ENCODE results near the gene UFD1. TPM values are rescaled to one million over a fixed set of nuclear protein-coding genes. Genes with fewer than 3 reads are reported as not detected.

UFD1 gene
- total RNA-seq, 1 donor from 2014 or later = 75.8 TPM

DNA sequence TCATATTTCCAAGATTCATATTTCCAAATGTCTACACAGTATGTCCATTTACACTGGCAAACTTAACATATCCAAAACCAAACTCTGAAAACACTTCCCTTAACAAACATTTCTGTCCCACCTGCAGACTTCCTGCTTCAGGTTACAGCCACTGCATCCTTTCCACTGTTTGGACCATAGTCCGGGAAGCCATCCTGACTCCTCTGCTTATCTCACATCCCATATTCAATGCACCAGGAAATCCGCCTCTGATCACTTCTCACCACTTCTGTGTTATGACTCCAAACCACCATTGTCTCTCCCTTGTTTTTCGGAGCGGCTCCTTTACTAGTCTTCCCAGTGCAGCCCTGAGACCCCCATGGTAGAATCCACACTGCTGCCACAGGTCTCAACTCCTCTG is 77.5 kb downstream of the UFD1 start:
- Mint-ChIP-seq H3K27me3 (ENCODE audit: low read depth) (no peaks in the 10 kb centered on the region), H3K4me1 (ENCODE audit: low read depth) (no peaks in the 10 kb centered on the region), H3K36me3 (ENCODE audit: low read depth) (peaks cover 32% of the 10 kb centered on the region), H3K27ac (ENCODE audit: unreplicated experiment) (no peak overlapping the region), H3K9me3 (ENCODE audit: low read depth) (no peaks in the 10 kb centered on the region), H3K4me3 (ENCODE audit: unreplicated experiment) (no peak overlapping the region)
- TF ChIP-seq, protein P1, sequence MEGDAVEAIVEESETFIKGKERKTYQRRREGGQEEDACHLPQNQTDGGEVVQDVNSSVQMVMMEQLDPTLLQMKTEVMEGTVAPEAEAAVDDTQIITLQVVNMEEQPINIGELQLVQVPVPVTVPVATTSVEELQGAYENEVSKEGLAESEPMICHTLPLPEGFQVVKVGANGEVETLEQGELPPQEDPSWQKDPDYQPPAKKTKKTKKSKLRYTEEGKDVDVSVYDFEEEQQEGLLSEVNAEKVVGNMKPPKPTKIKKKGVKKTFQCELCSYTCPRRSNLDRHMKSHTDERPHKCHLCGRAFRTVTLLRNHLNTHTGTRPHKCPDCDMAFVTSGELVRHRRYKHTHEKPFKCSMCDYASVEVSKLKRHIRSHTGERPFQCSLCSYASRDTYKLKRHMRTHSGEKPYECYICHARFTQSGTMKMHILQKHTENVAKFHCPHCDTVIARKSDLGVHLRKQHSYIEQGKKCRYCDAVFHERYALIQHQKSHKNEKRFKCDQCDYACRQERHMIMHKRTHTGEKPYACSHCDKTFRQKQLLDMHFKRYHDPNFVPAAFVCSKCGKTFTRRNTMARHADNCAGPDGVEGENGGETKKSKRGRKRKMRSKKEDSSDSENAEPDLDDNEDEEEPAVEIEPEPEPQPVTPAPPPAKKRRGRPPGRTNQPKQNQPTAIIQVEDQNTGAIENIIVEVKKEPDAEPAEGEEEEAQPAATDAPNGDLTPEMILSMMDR (IDR thresholded peaks at IDR 0.05) = no peak
- no peak for DNase-seq (ENCODE audit: low spot score)

DNA sequence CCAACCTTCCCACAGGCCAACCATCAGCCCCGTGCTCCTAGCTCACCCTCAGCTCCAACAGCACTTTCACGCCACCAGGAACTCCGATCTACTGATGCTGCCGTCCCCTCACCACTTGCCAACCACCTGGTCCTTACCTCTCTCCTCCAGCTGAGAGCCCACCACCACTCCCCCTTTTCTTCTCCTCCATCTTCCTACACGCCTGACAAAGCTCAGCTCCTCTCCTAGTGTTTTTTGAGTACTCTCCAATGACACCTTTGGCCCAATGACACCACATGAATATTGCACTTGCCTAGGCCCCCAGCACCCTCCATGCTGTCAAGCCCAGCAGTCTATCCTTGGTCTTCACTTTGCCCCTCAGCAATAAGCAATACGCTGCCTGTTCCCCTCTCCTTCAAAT is 78.1 kb downstream of the UFD1 start:
- peaks cover 29% of the 10 kb centered on the region for H3K36me3 Mint-ChIP-seq (ENCODE audit: low read depth)
- TF ChIP-seq, protein P1 (IDR thresholded peaks at IDR 0.05) = no peak
- no peak overlapping the region for H3K27ac Mint-ChIP-seq (ENCODE audit: unreplicated experiment)
- H3K27me3 Mint-ChIP-seq (ENCODE audit: low read depth) = no peaks in the 10 kb centered on the region
- no peak overlapping the region for H3K4me3 Mint-ChIP-seq (ENCODE audit: unreplicated experiment)
- DNase-seq (ENCODE audit: low spot score) = no peak
- no peaks in the 10 kb centered on the region for H3K9me3 Mint-ChIP-seq (ENCODE audit: low read depth)
- no peaks in the 10 kb centered on the region for H3K4me1 Mint-ChIP-seq (ENCODE audit: low read depth)

Other genes with a start within 250 kb of the UFD1 start
- 22.5 to 28.3 TPM (median 24.2 TPM) in 3 replicates for gene CLTCL1, start 187.5 kb downstream of the UFD1 start, total RNA-seq
- gene HIRA, start 47.5 kb downstream of the UFD1 start, total RNA-seq = 27.1 to 31.8 TPM (median 30.3 TPM) in 3 replicates
- 21.4 to 22.5 TPM (median 21.8 TPM) in 3 replicates for gene MRPL40, start 46.6 kb downstream of the UFD1 start, total RNA-seq
- gene C22orf39, start 31.5 kb downstream of the UFD1 start, total RNA-seq = 18.4 to 25.7 TPM (median 19.5 TPM) in 3 replicates
- 2.2 to 13.3 TPM (median 2.9 TPM) in 3 replicates for gene CDC45, start 727 bp upstream of the UFD1 start, total RNA-seq
- not detected in 3 replicates for gene CLDN5, start 45.2 kb upstream of the UFD1 start, total RNA-seq
- 113 to 214 TPM (median 197 TPM) in 3 replicates for gene SEPTIN5, start 235.3 kb upstream of the UFD1 start, total RNA-seq
- gene GP1BB, start 244.3 kb upstream of the UFD1 start, total RNA-seq = 36.4 to 63.4 TPM (median 56.0 TPM) in 3 replicates

All from chondrocyte (in vitro differentiated cells).